ENCODE results near the gene KAZN. TPM values are rescaled to one million over a fixed set of nuclear protein-coding genes. Genes with fewer than 3 reads are reported as not detected.

KAZN gene
- total and polyA plus RNA-seq, 2 of the 8 experiments (the other 6 are each of a cell fraction or from before 2014, with no cell fraction given): 3.7 to 11.8 TPM

DNA sequence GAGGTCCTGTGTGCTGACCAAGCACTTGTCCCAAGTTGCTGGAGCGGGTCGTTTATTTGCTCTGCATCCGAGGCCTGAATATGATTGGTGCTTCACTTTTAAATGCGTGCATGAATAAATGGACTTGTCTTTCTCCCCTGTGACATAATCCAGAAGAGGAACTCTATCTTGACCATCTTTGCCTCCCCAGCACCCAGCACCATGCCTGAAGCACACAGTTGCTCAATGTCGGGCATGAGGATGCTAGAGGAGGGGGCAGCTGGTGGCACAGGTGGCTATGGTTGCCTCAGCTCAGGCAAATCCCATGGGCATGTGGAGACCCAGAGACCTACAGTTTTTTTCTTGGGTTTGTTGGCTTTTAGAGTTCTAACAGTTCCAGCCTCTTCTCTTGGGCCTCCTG, 142.6 kb downstream of the KAZN start:
- Histone ChIP-seq H2BK20ac (ENCODE audit: low read length) (peak overlapping the region; percentile 88; the same call in 1 of the 2 replicates), H3K4me3 (ENCODE audit: extremely low read depth in 1 of 4, insufficient read depth in 2 of 4, low read depth in 3 of 4, low read length in 4 of 4) (no peak overlapping the region), H3K4me1 (replicated peaks in 1 of 4; ENCODE audit: control insufficient read depth in 3 of 4, insufficient read depth in 4 of 4, low read length in 3 of 4) (peaks cover 17 to 26% (median 25%) of the 10 kb centered on the region in 4 experiments), H3K4me2 (ENCODE audit: insufficient read depth in 1 of 2, low read depth in 2 of 2, low read length in 2 of 2) (no peak overlapping the region; a peak in 1 of 4 replicates), H3K18ac (ENCODE audit: extremely low read depth, low read length) (peak overlapping the region; percentile 48; the same call in 1 of the 2 replicates), H3K4ac (replicated peaks; ENCODE audit: insufficient read length, low read depth, low read length) (no peak overlapping the region), H3K9me3 (ENCODE audit: insufficient read depth in 2 of 2, low read depth in 1 of 2, low read length in 1 of 2) (no peaks in the 10 kb centered on the region), H3K79me1 (ENCODE audit: low read depth, low read length) (no peaks in the 10 kb centered on the region; the same call in 1 of the 2 replicates), H3K9ac (replicated peaks in 1 of 4; ENCODE audit: extremely low read depth in 1 of 4, low read depth in 3 of 4, low read length in 3 of 4) (no peak overlapping the region), H3K79me2 (ENCODE audit: control insufficient read depth in 1 of 2, insufficient read depth in 2 of 2, low read length in 2 of 2) (no peaks in the 10 kb centered on the region), H4K20me1 (replicated peaks in 1 of 2; ENCODE audit: control insufficient read depth in 1 of 2, insufficient read depth in 2 of 2, low read length in 2 of 2) (no peaks in the 10 kb centered on the region), H3K23ac (ENCODE audit: insufficient read length) (no peak overlapping the region), H3K36me3 (ENCODE audit: control insufficient read depth in 2 of 4, insufficient read depth in 4 of 4, low read length in 3 of 4) (no peaks in the 10 kb centered on the region), H3K27me3 (replicated peaks in 1 of 4; ENCODE audit: control insufficient read depth in 3 of 4, extremely low read depth in 1 of 4, insufficient read depth in 3 of 4, low read length in 3 of 4) (peaks cover 0 to 8% (median 3%) of the 10 kb centered on the region in 4 experiments; a peak in 3 of 7 replicates), H3K27ac (ENCODE audit: low read depth, low read length) (no peak overlapping the region), H3K56ac (replicated peaks; ENCODE audit: insufficient read length, low read depth, low read length) (no peak overlapping the region), H4K5ac (ENCODE audit: insufficient read length, low read depth, low read length) (no peak overlapping the region), H2BK12ac (ENCODE audit: low read depth, low read length) (peak overlapping the region; percentile 93; the same call in 1 of the 2 replicates), H3K14ac (ENCODE audit: insufficient read length) (no peak overlapping the region), H3K23me2 (ENCODE audit: low read depth, low read length) (no peaks in the 10 kb centered on the region; the same call in 1 of the 2 replicates), H2AFZ (ENCODE audit: low read length) (no peak overlapping the region), H4K8ac (ENCODE audit: extremely low read depth, insufficient read depth, low read length) (no peak overlapping the region), H2BK5ac (ENCODE audit: low read depth, low read length) (peak overlapping the region; percentile 54; the same call in 1 of the 2 replicates), H2BK120ac (replicated peaks; ENCODE audit: low read depth, low read length) (no peak overlapping the region), H4K91ac (replicated peaks; ENCODE audit: insufficient read length, low read length) (peak overlapping the region; percentile 30), H2BK15ac (ENCODE audit: low read length) (no peak overlapping the region), H2AK5ac (ENCODE audit: low read depth, low read length) (no peak overlapping the region; the same call in 1 of the 2 replicates)
- ChIA-PET CTCF (ENCODE audit: partially characterized antibody) (interaction anchor here (1.3 to 1.9 kb wide), 3 partner anchors 9 to 169 kb away, joined by 4 to 6 read pairs (median 6); no protein-coding TSS in a partner anchor), POLR2A (ENCODE audit: partially characterized antibody) (no interaction called here)
- FAIRE-seq (no peak), DNase-seq (ENCODE audit: low read depth in 1 of 2, low spot score in 2 of 2) (no peak)
- 82% methylated on average over 5 of the region's 5 CpGs; no CpG with 5 or more reads in 1 of the 2 experiments for WGBS, 2 experiments (ENCODE audit: extremely low coverage in 1 of 2, insufficient coverage in 1 of 2, insufficient read length in 1 of 2, insufficient replicate concordance in 2 of 2, low coverage in 1 of 2, low lambda C conversion rate in 2 of 2, missing lambda C conversion rate in 1 of 2)
- TF ChIP-seq TBP (IDR thresholded peaks at IDR 0.05; ENCODE audit: low read depth, low read length) (no peak), CTBP2 (IDR thresholded peaks at IDR 0.05; ENCODE audit: borderline replicate concordance, insufficient read depth, insufficient read length, low read length) (no peak), BRCA1 (IDR thresholded peaks at IDR 0.05; ENCODE audit: low read depth, low read length) (no peak), BACH1 (IDR thresholded peaks at IDR 0.05; ENCODE audit: low read length) (no peak), HDAC6 (IDR thresholded peaks at IDR 0.05; ENCODE audit: low read depth, low read length) (no peak), POLR2AphosphoS5 (IDR thresholded peaks at IDR 0.05; ENCODE audit: low read depth, low read length) (no peak), RBBP5 (IDR thresholded peaks at IDR 0.05; ENCODE audit: borderline replicate concordance, low read depth, low read length) (no peak), CEBPB (IDR thresholded peaks at IDR 0.05; ENCODE audit: low read depth, low read length) (no peak), KDM5A (IDR thresholded peaks at IDR 0.05; ENCODE audit: low read length) (no peak), CHD2 (IDR thresholded peaks at IDR 0.05; ENCODE audit: low read length) (no peak), SAP30 (IDR thresholded peaks at IDR 0.05; ENCODE audit: insufficient read depth, insufficient replicate concordance, low read length) (no peak), CREB1 (IDR thresholded peaks at IDR 0.05) (no peak), SP4 (IDR thresholded peaks at IDR 0.05; ENCODE audit: low read length) (no peak), EZH2 (IDR thresholded peaks at IDR 0.05; ENCODE audit: low read depth, low read length, severe bottlenecking) (no peak), ASH2L (IDR thresholded peaks at IDR 0.05; ENCODE audit: low read length) (no peak), SIRT6 (IDR thresholded peaks at IDR 0.05; ENCODE audit: low read length) (no peak)
